A172 (cell line): ENCODE data around the gene SDF4. TPM values are rescaled to one million over a fixed set of nuclear protein-coding genes. Genes with fewer than 3 reads are reported as not detected.

ENCODE experiments used
- DNase-seq: peaks from one replicate; pipeline ENCODE4 v3.0.0-alpha.2; 2015; ENCODE audit warnings: low spot score
- total RNA-seq: library from RNA; depleted of rRNA; stranded (reverse); fragments of >200 nt; shearing (Covaris generic); gene quantifications from 2 replicates; pipeline ENCODE4 v1.2.3, GENCODE V29; 2014; rRNA removed

SDF4 gene, protein sequence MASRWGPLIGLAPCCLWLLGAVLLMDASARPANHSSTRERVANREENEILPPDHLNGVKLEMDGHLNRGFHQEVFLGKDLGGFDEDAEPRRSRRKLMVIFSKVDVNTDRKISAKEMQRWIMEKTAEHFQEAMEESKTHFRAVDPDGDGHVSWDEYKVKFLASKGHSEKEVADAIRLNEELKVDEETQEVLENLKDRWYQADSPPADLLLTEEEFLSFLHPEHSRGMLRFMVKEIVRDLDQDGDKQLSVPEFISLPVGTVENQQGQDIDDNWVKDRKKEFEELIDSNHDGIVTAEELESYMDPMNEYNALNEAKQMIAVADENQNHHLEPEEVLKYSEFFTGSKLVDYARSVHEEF
- total RNA-seq: 93.4 and 109 TPM in 2 replicates

GRCh38 chr1:1231400-1232207 is at the start of gene SDF4:
Gene SDF4 (minus strand): TSS chr1:1232001. CDS start chr1:1228772, 3,229 bp downstream.
- DNase-seq: peak; percentile 75

DNA sequence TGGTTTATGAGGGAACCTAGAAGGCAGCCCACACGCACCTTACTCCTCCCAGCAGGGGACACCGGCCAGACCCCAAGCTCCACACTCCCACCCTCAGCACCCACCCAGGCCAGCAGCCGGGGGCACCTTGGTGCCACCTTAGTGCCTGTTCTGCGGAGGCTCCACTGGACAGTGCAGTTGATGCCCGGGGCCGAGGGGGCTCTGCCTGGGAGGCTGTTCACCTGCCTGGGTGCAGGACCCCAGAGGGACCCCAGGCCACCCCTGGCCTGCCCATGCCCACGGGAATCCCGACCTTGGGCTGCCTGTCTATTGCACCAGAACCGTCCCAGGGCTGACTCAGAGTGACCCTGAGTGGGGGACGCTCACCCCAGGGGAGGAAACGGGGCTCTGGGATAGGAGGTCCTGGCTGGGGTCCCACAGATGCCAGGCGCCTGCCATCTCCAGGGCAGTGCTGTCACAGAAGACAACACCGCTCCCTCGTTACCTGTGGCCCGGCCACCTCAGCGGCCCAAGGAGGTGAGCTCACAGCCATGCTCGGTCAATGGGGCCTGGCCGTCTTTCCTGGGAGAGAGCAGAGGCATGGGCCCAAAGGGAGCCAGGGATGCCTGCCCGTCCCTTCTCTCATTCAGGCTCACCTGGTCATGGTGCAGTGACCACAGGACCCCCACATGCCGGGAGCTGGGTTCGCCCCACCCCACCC is 49.1 kb upstream of the SDF4 start:
- no peak for DNase-seq

DNA sequence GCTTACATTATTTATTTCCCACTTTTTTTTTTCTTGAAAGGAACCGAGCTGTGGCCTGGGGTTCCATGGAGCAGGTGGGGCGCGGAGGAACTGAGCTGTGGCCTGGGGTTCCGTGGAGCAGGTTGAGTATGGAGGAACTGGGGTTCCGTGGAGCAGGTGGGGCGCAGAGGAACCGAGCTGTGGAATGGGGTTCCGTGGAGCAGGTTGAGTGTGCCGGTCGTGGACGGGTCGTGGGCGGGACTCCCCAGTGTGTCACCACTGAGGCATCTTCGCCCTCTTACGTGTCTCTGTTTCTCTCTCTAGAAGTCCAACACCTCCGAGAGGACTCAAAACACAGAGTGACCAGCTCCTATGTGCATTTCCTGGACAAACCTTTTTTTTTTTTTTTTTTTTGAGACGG is 47.2 kb upstream of the SDF4 start:
- DNase-seq: no peak

- no peak for DNase-seq
Observed at GRCh38 chr1:1278620-1279019, 46.8 kb upstream of the SDF4 start.

DNA sequence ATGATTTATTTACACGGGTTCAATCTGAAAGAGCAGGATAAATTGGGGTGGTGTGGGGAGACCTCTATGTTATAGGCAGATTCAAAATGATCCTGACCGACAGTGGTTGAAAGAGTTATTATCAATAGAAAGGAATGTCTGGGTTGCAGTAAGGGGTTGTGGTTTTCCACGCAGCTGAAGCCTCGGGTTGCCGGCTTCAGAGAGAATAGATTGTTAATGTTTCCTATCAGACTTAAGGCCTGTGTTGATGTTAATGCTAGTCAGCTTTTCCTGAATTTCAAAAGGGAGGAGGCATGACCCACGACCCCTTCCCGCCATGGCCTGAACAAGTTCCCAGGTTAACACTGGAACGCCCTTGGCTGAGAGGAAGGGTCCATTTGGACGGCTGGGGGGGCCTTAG is 44.0 kb upstream of the SDF4 start:
- no peak for DNase-seq

- DNase-seq: no peak
Observed at GRCh38 chr1:1274931-1275431, 43.2 kb upstream of the SDF4 start.

DNA sequence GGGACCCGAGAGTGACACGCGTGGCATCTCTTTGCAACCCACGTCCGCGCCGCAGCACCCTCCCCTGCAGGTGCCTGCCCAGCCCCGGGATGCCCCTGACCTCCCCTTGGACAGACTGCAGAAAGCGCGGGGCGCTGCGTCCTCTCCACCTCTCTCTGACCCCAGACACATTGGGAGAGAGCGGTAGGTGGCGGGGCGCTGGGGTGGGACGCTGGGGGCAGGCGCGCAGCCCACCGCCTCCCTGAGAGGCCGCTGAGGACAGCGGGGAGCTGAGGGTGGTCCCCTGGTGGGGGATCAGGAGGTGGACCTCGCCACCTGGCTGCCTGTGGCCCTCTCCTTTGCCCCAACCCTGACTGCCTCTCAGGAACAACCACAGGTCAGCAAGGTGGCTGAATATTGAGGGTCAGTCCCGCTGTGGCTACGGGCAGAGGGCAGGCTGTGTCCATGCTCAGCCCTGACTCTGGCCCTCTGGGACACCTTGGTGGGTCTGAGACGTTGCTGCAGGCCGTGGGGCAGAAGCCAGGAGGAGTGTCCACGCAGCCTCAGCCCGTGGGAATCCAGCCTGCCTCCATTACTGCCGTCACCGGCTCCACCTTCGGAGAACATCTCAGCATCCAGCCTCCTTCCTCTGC is 42.6 kb upstream of the SDF4 start:
- no peak for DNase-seq

- DNase-seq: peak; percentile 59
Observed at GRCh38 chr1:1273512-1274298, 41.9 kb upstream of the SDF4 start, which contains the start of gene UBE2J2. Gene UBE2J2 (minus strand): TSS chr1:1273854. CDS start chr1:1267992, 5,862 bp downstream.

GRCh38 chr1:1273209-1273511 is 41.4 kb upstream of the SDF4 start:
- DNase-seq: no peak

GRCh38 chr1:1272341-1273208 is 40.8 kb upstream of the SDF4 start:
- DNase-seq: no peak

DNA sequence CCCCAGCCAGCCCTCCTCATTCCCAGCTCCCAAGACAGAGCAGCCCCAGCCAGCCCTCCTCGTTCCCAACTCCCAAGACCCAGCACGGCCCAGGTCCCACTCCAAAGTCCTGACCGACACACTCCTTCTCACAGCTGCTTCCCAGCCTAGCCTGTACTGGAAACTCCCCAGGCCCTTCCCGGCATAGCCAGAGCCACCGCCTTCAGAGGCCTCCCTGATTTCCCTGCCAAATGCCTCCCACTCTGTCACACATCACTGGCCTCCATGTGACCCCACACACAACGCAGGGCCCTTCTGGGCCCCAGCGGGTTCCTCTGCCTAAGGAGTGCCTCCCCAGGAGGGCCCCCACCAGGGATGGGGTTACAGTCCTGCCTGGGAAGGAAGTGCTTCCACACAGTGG is 39.0 kb upstream of the SDF4 start:
- DNase-seq: no peak

GRCh38 chr1:1268284-1268682 is 36.5 kb upstream of the SDF4 start:
- no peak for DNase-seq

DNA sequence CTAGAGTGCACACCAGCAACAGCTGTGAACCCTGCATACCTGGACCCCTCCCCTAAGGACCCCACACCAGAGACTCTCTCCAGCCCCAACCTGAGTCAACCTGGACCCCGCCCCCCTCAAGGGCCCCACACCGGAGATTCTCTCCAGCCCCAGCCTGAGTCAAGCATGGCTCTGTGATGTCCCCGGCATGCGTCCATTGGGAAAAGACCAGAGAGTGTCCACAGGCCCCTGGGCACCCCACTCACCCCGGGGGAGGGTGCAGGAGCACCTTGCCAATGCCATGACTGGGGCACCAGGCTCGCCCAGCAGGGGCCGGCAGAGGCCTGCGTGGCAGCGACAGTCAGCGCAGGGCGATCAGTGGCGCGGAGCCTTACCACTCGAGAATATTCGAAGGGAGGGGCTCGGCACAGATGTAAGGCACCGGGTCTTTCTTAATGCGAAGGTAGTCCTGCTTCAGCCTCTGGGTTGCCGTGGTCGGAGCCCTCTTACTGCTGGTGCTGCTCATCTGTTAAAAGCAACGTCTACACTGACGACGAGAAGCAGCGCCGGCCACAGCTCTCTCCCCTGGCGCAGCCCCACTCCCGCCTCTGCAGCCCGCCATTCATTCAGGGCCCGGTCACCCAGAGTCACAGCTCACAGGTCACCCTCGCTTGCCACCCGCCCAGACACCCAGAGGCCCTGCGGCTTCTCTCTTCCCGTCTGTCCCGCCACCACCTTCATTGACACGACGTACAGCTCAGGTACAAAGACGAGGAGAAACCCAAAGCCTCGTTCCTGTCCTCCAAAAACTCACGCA is 35.9 kb upstream of the SDF4 start:
- DNase-seq: no peak

DNA sequence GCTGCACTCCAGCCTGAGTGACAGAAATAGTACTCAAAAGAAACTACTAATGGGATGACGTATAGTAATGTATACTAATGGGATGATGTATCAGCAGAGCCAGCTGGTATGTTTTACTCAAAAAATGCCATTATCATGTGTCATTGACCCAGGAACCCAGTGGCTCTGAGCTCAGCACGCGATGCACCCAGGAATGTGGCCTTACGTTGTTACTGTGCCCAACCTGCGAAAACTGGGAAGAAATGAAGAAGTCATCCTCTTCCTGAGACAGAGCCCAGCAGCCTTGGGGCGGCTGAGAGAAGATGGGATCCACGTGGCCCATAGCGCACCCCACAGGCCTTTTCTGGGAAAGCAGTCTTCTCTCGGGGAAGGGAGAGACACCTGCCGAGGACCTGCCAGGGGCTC is 33.1 kb upstream of the SDF4 start:
- DNase-seq: peak; percentile 93

DNA sequence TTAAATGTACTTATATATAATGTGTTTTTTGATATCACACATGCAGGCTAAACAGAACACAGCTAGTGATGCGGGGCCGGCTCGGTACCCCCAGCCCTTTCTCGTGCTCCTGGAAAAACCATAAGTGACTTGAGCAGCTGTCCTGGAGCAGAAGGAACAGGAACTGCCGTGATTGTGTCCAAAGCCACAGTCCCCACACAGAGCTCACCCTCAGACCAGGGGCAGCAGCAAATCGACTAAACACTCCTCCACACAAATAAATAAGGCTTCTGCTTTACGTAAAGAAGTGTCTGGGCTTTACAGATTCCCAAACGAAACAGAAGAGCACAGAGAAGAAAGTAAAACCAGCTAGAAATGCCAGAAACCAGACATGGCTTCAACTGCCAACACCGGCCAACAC is 32.2 kb upstream of the SDF4 start:
- no peak for DNase-seq

- no peak for DNase-seq
Observed at GRCh38 chr1:1262758-1263157, 31.0 kb upstream of the SDF4 start.

GRCh38 chr1:1262071-1262470 is 30.3 kb upstream of the SDF4 start:
- DNase-seq: no peak

- DNase-seq: no peak
Observed at GRCh38 chr1:1260843-1261560, 29.2 kb upstream of the SDF4 start.
